ENCODE results near the gene RPS6KB1.
"Not testable (repeated sequence)": the region's sequence is repeated elsewhere in the genome, so short reads cannot be mapped to it uniquely, and the experiment has no call there.

RPS6KB1 gene

GRCh38 chr17:59851439-59852375 lies 41.2 kb upstream of the RPS6KB1 start:
- no peak for TF ChIP-seq CTCF (conservative IDR thresholded peaks at IDR 0.05; ENCODE audit: low read depth, low read length)
- Histone ChIP-seq H3K4me3 (IDR thresholded peaks at IDR 0.05; ENCODE audit: insufficient read depth, low read depth, low read length) (no peak overlapping the region), H3K4me2 (no peak overlapping the region), H3K36me3 (ENCODE audit: insufficient read depth) (no peaks in the 10 kb centered on the region), H3K4me1 (ENCODE audit: low read depth, poor library complexity, severe bottlenecking) (peaks cover 54% of the 10 kb centered on the region), H4K20me1 (ENCODE audit: insufficient read depth) (no peaks in the 10 kb centered on the region), H2AFZ (ENCODE audit: low read depth) (no peak overlapping the region), H3K9ac (no peak overlapping the region), H3K27ac (no peak overlapping the region), H3K79me2 (ENCODE audit: insufficient read depth, low read depth) (no peaks in the 10 kb centered on the region), H3K27me3 (ENCODE audit: insufficient read depth, low read depth) (no peaks in the 10 kb centered on the region)

GRCh38 chr17:59852847-59853167 lies 40.1 kb upstream of the RPS6KB1 start:
- not testable (repeated sequence) for H3K36me3 ChIP-seq (ENCODE audit: insufficient read depth); H3K4me3 ChIP-seq (IDR thresholded peaks at IDR 0.05; ENCODE audit: insufficient read depth, low read depth, low read length); H3K9ac ChIP-seq; H3K27ac ChIP-seq; H3K27me3 ChIP-seq (ENCODE audit: insufficient read depth, low read depth); H3K79me2 ChIP-seq (ENCODE audit: insufficient read depth, low read depth); H2AFZ ChIP-seq (ENCODE audit: low read depth); H3K4me2 ChIP-seq; H4K20me1 ChIP-seq (ENCODE audit: insufficient read depth)
- peaks cover 43% of the 10 kb centered on the region for H3K4me1 ChIP-seq (ENCODE audit: low read depth, poor library complexity, severe bottlenecking)

- Histone ChIP-seq H3K9ac (no peak overlapping the region), H3K4me1 (ENCODE audit: low read depth, poor library complexity, severe bottlenecking) (peaks cover 38% of the 10 kb centered on the region), H4K20me1 (ENCODE audit: insufficient read depth) (no peaks in the 10 kb centered on the region), H3K4me2 (no peak overlapping the region), H3K79me2 (ENCODE audit: insufficient read depth, low read depth) (no peaks in the 10 kb centered on the region), H3K36me3 (ENCODE audit: insufficient read depth) (no peaks in the 10 kb centered on the region), H2AFZ (ENCODE audit: low read depth) (no peak overlapping the region), H3K27ac (no peak overlapping the region), H3K4me3 (IDR thresholded peaks at IDR 0.05; ENCODE audit: insufficient read depth, low read depth, low read length) (no peak overlapping the region), H3K27me3 (ENCODE audit: insufficient read depth, low read depth) (no peaks in the 10 kb centered on the region)
- peak; percentile 27; the same call in 1 of the 2 replicates for TF ChIP-seq CTCF (conservative IDR thresholded peaks at IDR 0.05; ENCODE audit: low read depth, low read length)
Observed at GRCh38 chr17:59853168-59853918, 39.6 kb upstream of the RPS6KB1 start.

- not testable (repeated sequence) for H3K9ac ChIP-seq; H3K4me3 ChIP-seq (IDR thresholded peaks at IDR 0.05; ENCODE audit: insufficient read depth, low read depth, low read length); H3K27me3 ChIP-seq (ENCODE audit: insufficient read depth, low read depth); H3K36me3 ChIP-seq (ENCODE audit: insufficient read depth); H3K4me2 ChIP-seq; H3K27ac ChIP-seq; H3K79me2 ChIP-seq (ENCODE audit: insufficient read depth, low read depth); H4K20me1 ChIP-seq (ENCODE audit: insufficient read depth); H2AFZ ChIP-seq (ENCODE audit: low read depth)
- peaks cover 35% of the 10 kb centered on the region for H3K4me1 ChIP-seq (ENCODE audit: low read depth, poor library complexity, severe bottlenecking)
Observed at GRCh38 chr17:59853919-59854729, 38.8 kb upstream of the RPS6KB1 start.

Data from KMS-11 (cell line).